T-helper 2 cell treated with Interferon-gamma antibody and Interleukin-4, amounts not matched to agents 5 μg/mL and 100 μg/mL, for 36 hours (primary cell): ENCODE measurements around the gene IQSEC3.
"Not testable (repeated sequence)": the region's sequence is repeated elsewhere in the genome, so short reads cannot be mapped to it uniquely, and the experiment has no call there.

Experiments
- DNase-seq: peaks from one replicate; pipeline ENCODE4 v3.0.0; 2021; ENCODE audit warnings: low spot score
- H3K27ac Mint-ChIP-seq: one replicate; pipeline ENCODE4 v1.8.0; 2021; ENCODE audit warnings: mild to moderate bottlenecking, mixed read lengths
- H3K27me3 Mint-ChIP-seq: one replicate; pipeline ENCODE4 v1.8.0; 2021; ENCODE audit warnings: low read depth, mixed read lengths
- H3K36me3 Mint-ChIP-seq: one replicate; pipeline ENCODE4 v1.8.0; 2021; ENCODE audit warnings: low read depth, mixed read lengths
- H3K4me1 Mint-ChIP-seq: one replicate; pipeline ENCODE4 v1.8.0; 2021; ENCODE audit warnings: low read depth, mixed read lengths
- H3K4me3 Mint-ChIP-seq: one replicate; pipeline ENCODE4 v1.8.0; 2022; ENCODE audit warnings: mild to moderate bottlenecking, moderate library complexity, mixed read lengths
- H3K9me3 Mint-ChIP-seq: one replicate; pipeline ENCODE4 v1.8.0; 2021; ENCODE audit warnings: mixed read lengths

IQSEC3 gene

GRCh38 chr12:58832-59231 is 7.7 kb upstream of the IQSEC3 start:
- no peaks in the 10 kb centered on the region for H3K4me1 Mint-ChIP-seq
- H3K4me3 Mint-ChIP-seq = no peak overlapping the region
- no peak for DNase-seq
- H3K27me3 Mint-ChIP-seq = peaks cover 13% of the 10 kb centered on the region
- no peaks in the 10 kb centered on the region for H3K9me3 Mint-ChIP-seq
- no peaks in the 10 kb centered on the region for H3K36me3 Mint-ChIP-seq
- H3K27ac Mint-ChIP-seq = no peak overlapping the region

- DNase-seq, H3K36me3 Mint-ChIP-seq, H3K4me1 Mint-ChIP-seq, H3K9me3 Mint-ChIP-seq, H3K4me3 Mint-ChIP-seq, H3K27ac Mint-ChIP-seq: not testable (repeated sequence)
- H3K27me3 Mint-ChIP-seq = peaks cover 13% of the 10 kb centered on the region
Observed at GRCh38 chr12:61845-62244, 4.7 kb upstream of the IQSEC3 start.

DNA sequence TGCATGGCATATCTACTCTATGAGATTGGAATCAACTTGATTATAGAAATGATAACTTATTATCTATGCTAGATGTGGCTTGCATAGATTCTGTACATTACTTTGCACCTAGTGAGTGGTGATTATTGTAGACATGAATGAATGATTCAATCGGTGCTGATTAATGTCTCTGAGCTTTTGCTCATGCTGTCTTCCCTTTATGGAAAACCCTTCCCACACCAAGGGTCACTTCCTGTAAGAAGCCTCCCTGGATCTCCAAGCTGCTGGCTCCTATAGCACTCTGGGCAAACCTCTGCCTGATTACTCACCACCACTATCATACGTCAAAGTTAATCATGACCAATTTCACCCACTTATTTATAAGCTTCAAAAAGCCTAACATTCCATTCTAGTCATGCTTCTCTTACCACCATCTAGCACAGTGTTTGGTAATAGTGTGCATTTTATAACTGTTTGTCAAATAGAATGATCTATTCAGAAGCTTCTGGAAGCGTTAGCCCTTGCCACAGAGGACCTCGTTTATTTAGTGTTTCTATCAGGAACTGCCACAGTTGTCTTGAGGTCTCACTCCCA is 990 bp upstream of the IQSEC3 start:
- H3K27me3 Mint-ChIP-seq, DNase-seq, H3K36me3 Mint-ChIP-seq, H3K27ac Mint-ChIP-seq, H3K4me3 Mint-ChIP-seq, H3K9me3 Mint-ChIP-seq, H3K4me1 Mint-ChIP-seq: not testable (repeated sequence)

GRCh38 chr12:66782-67504 is 376 bp downstream of the IQSEC3 start:
- DNase-seq, H3K9me3 Mint-ChIP-seq, H3K4me1 Mint-ChIP-seq, H3K4me3 Mint-ChIP-seq, H3K27ac Mint-ChIP-seq, H3K27me3 Mint-ChIP-seq, H3K36me3 Mint-ChIP-seq: not testable (repeated sequence)

GRCh38 chr12:69677-70076 is 3.1 kb downstream of the IQSEC3 start:
- H3K9me3 Mint-ChIP-seq, H3K4me1 Mint-ChIP-seq, H3K27me3 Mint-ChIP-seq, DNase-seq, H3K36me3 Mint-ChIP-seq, H3K4me3 Mint-ChIP-seq, H3K27ac Mint-ChIP-seq: not testable (repeated sequence)

- H3K27me3 Mint-ChIP-seq, DNase-seq, H3K36me3 Mint-ChIP-seq, H3K27ac Mint-ChIP-seq, H3K4me1 Mint-ChIP-seq, H3K4me3 Mint-ChIP-seq, H3K9me3 Mint-ChIP-seq: not testable (repeated sequence)
Observed at GRCh38 chr12:70541-70940, 4.0 kb downstream of the IQSEC3 start.

DNA sequence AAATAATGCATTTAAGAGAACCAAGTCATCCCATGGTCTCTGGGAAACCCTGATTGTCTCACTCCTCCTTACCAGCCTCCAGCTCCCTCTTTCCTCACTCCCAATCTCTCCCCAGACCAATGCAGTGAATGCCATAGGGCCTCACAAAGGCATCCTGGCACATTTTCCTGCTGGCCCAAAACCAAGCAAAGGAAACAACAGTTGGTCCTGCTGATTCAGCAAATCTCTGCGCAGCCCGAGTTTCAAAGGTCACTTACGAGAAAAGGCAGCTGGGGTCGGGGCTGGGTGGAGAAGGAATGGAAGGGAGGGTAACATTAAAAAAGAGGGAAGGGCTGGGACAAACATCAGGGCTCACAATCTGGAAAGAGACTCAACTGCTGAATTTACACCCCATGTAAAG is 5.5 kb downstream of the IQSEC3 start:
- not testable (repeated sequence) for DNase-seq, H3K9me3 Mint-ChIP-seq, H3K4me3 Mint-ChIP-seq, H3K36me3 Mint-ChIP-seq, H3K27ac Mint-ChIP-seq, H3K27me3 Mint-ChIP-seq, H3K4me1 Mint-ChIP-seq

- H3K4me3 Mint-ChIP-seq, H3K4me1 Mint-ChIP-seq, H3K9me3 Mint-ChIP-seq, H3K36me3 Mint-ChIP-seq, DNase-seq, H3K27ac Mint-ChIP-seq: not testable (repeated sequence)
- H3K27me3 Mint-ChIP-seq = peaks cover 20% of the 10 kb centered on the region
Observed at GRCh38 chr12:74420-75190, 8.0 kb downstream of the IQSEC3 start.

DNA sequence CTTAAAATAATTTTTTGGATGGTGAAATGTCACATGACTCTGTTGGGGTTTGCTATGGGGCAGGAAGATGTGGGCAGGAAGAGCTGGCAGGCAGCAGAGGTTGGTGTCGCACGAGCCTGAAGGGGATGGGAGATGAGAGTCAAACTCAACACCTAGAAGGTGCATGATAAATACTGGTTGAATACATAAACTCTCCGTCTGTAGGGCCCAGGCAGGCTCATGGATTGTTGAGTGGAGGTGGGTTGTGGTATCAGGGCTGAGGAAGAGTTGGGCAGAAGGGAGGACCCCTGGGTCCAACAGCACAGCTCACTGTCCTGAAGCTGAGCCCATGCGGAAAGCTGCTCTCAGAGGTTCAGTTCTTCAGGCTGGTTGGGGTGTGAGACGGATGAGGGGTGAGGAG is 9.0 kb downstream of the IQSEC3 start:
- DNase-seq, H3K36me3 Mint-ChIP-seq, H3K27ac Mint-ChIP-seq, H3K4me3 Mint-ChIP-seq, H3K9me3 Mint-ChIP-seq, H3K4me1 Mint-ChIP-seq: not testable (repeated sequence)
- peaks cover 29% of the 10 kb centered on the region for H3K27me3 Mint-ChIP-seq

GRCh38 chr12:76102-76501 is 9.5 kb downstream of the IQSEC3 start:
- peaks cover 34% of the 10 kb centered on the region for H3K27me3 Mint-ChIP-seq
- not testable (repeated sequence) for H3K4me3 Mint-ChIP-seq, H3K27ac Mint-ChIP-seq

GRCh38 chr12:76551-76950 is 10.0 kb downstream of the IQSEC3 start:
- DNase-seq, H3K9me3 Mint-ChIP-seq, H3K36me3 Mint-ChIP-seq, H3K4me3 Mint-ChIP-seq, H3K27ac Mint-ChIP-seq, H3K4me1 Mint-ChIP-seq: not testable (repeated sequence)
- peaks cover 38% of the 10 kb centered on the region for H3K27me3 Mint-ChIP-seq

More at GRCh38 chr12:76102-76501, 9.5 kb downstream of the IQSEC3 start:
- not testable (repeated sequence) for H3K9me3 Mint-ChIP-seq, H3K4me1 Mint-ChIP-seq, H3K36me3 Mint-ChIP-seq, DNase-seq

DNA sequence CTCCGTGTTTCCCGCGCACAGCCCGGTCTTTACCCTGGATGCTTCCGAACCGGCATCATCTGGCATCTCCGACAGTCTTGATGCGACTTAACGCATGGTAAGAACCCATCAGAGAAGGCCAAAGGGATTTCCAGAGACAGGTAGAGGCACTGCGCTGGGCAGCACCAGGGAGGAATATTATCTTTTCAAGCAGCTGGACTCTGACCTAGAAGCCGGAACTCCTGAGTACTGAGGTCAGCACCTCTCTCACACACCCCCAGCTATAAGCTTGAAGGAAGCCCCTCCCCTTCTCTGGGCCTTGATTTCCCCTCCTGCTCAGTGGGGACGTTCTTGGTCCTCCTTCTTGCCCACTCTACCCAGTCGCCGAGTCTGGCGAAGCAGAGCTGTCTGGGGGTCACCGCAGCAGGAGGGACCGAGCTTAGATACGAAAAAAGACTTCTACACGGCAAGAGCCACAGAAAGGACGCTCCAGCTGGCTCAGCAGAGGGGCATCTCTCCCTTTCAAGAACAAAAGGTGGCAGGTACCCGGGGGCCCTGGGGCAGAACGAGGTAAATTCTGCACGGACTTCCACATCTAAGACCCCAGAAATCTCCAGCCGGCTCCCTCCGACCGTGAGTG is 10.6 kb downstream of the IQSEC3 start:
- DNase-seq, H3K4me3 Mint-ChIP-seq, H3K36me3 Mint-ChIP-seq, H3K9me3 Mint-ChIP-seq, H3K27ac Mint-ChIP-seq, H3K4me1 Mint-ChIP-seq: not testable (repeated sequence)
- peaks cover 39% of the 10 kb centered on the region for H3K27me3 Mint-ChIP-seq

- H3K9me3 Mint-ChIP-seq, H3K4me3 Mint-ChIP-seq, H3K27ac Mint-ChIP-seq, H3K4me1 Mint-ChIP-seq, H3K36me3 Mint-ChIP-seq: not testable (repeated sequence)
- H3K27me3 Mint-ChIP-seq = peaks cover 39% of the 10 kb centered on the region
- peak; percentile 11 for DNase-seq
Observed at GRCh38 chr12:77769-78383, 11.3 kb downstream of the IQSEC3 start.

- Mint-ChIP-seq H3K27ac (no peak overlapping the region), H3K4me1 (no peaks in the 10 kb centered on the region), H3K36me3 (no peaks in the 10 kb centered on the region), H3K9me3 (no peaks in the 10 kb centered on the region), H3K4me3 (no peak overlapping the region), H3K27me3 (peaks cover 39% of the 10 kb centered on the region)
- DNase-seq = no peak
Observed at GRCh38 chr12:78981-79380, 12.4 kb downstream of the IQSEC3 start.
